C4-2B (cell line): Measurements from ENCODE around the gene TWIST2.
A peak's percentile ranks its signal among the peaks of the same experiment; 100 is the strongest.

ENCODE experiments used
- H3K27ac ChIP-seq: fragments of 450-650 bp; 2 replicates; pipeline ENCODE4 v1.5.1; 2017
- ZFX ChIP-seq: fragments of 450-650 bp; IDR thresholded peaks from 2 replicates; pipeline ENCODE4 v1.6.1; 2017
- TF ChIP-seq, protein P1 (sequence below): fragments of 450-650 bp; conservative IDR thresholded peaks from 2 replicates; pipeline ENCODE4 v1.5.1; 2017; ENCODE audit warnings: mild to moderate bottlenecking

Gene TWIST2

DNA sequence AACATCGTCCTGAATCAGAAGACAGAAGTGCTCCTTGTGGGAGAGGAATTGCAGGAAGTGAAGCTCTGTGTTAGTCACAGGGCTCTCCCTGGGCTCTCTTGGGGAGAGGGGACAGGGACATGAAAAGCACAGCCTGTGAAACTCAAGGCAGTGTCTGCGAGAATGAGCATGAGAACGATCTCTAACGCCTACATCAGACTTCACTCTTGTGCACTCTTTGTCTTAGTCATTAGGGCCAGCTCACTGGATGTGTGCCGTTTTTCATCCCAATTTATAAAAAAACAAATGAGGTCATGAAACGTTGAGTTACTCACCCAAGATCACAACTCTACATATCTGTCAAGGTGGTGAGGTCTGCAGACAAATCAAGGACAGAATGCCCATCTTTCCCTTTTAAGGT lies 27.0 kb upstream of the TWIST2 start:
- H3K27ac ChIP-seq: no peak overlapping the region
- TF ChIP-seq ZFX: no peak
- TF ChIP-seq, protein P1, sequence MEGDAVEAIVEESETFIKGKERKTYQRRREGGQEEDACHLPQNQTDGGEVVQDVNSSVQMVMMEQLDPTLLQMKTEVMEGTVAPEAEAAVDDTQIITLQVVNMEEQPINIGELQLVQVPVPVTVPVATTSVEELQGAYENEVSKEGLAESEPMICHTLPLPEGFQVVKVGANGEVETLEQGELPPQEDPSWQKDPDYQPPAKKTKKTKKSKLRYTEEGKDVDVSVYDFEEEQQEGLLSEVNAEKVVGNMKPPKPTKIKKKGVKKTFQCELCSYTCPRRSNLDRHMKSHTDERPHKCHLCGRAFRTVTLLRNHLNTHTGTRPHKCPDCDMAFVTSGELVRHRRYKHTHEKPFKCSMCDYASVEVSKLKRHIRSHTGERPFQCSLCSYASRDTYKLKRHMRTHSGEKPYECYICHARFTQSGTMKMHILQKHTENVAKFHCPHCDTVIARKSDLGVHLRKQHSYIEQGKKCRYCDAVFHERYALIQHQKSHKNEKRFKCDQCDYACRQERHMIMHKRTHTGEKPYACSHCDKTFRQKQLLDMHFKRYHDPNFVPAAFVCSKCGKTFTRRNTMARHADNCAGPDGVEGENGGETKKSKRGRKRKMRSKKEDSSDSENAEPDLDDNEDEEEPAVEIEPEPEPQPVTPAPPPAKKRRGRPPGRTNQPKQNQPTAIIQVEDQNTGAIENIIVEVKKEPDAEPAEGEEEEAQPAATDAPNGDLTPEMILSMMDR: no peak

DNA sequence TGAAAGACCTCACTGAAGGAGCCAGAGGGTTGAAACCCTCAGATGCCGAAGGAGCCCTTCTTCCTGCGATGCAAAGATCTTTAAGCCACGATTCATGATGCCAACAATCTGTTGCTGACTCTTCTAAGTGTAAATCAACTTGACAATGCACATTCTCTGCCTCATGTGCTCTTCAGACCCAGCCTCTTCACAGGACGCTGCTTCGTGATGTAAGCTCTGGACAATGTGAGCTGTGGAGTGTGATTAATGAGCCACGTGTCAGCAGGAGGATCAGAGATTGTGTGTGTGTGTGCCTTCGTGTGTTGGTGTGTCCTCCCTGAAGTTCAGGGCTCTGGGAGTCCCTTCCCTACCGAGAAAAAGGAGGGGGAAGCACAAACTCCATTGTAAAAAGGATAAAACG lies 26.5 kb upstream of the TWIST2 start:
- no peak overlapping the region for H3K27ac ChIP-seq
- TF ChIP-seq, protein P1: no peak
- TF ChIP-seq ZFX: no peak

DNA sequence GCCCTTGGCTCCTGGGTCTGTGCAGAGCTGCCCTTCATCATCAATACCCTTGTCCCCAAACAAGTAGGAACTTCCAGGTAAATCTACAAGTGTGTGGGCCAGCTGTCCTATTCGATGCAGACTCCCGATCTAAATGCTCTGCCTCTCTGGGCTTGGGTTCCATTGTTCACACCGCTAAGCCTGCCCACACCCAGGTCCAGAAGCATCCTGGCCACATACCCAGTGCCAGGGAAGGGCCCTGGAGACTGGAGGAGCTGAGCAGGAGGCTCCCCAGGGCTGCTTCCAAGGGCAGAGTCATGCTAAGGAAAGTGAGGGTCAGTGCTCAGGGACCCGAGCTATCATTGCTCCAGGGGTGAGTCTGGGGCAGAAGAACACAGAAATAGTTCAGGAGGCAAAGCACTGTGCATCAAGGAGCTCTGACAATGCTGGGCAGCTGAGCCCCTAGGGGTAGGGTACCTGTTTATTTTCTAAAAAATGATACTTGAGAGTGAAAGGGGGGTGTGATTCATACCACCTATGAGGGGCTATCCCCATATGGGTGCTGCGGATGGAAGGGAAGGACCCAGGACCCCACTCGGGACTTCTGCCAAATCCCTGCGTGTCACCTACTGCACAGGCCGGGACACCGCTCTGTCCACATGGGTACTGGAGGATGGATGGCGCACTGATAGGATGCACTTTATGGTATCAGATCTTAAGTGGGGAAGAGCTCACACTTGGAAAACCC lies 25.8 kb upstream of the TWIST2 start:
- no peak overlapping the region for H3K27ac ChIP-seq
- TF ChIP-seq, protein P1: no peak
- TF ChIP-seq ZFX: no peak

DNA sequence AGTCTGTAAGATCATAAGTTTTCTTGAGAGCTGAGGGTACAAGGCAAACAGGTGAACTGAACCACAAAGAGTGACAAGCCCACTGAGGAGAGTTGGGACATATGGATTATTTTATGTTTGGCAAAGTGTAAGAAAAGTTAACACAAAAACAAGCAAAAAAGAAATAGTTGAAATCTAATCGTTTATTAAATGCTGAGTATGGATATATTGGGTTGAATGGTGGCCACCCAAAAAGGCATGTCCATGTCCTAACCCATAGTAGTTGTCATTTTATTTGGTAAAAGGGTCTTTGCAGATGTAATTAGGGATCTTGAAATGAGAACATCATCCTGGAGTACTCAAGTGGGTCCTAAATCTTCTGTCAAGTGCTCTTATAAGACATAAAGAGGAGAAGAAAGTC lies 24.9 kb upstream of the TWIST2 start:
- TF ChIP-seq ZFX: no peak
- TF ChIP-seq, protein P1: no peak

DNA sequence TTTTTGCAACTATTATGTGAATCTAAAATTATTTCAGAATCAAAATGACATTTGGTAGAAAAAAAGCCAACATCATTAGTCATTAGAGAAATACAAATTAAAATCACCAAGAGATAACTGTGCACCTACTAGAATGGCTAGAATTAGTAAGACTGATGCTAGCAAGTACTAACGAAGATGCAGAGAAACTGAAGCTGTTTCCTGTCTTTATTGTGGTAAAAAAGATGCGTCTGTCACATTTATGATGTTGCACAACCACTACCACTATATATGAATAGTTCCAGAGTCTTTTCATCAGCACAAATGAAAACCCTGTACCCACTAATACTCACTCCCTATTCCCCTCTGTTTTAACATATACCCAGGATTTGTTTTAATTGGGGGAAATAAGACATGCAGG lies 16.7 kb upstream of the TWIST2 start:
- H3K27ac ChIP-seq: no peak overlapping the region
- TF ChIP-seq, protein P1: no peak
- TF ChIP-seq ZFX: no peak

More for the DNA sequence above, 24.9 kb upstream of the TWIST2 start:
- H3K27ac ChIP-seq: no peak overlapping the region

DNA sequence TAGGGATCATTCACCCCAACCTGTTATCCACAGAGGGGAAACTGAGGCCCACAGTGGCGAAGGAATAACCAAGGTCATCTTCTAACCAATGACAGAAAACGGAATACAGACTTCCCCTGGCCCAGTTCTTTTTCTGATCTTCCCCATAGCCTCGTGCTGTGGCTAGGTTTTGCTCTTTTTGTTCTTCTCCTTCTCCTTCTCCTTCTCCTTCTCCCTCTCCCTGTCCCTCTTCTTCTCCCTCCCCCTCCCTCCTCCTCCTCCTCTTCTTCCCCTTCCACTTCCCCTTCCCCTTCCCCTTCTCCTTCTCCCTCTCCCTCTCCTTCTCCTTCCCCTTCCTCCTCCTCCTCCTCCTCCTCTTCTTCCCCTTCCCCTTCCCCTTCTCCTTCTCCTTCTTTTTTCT lies 12.9 kb upstream of the TWIST2 start:
- H3K27ac ChIP-seq: no peak overlapping the region
- TF ChIP-seq ZFX: no peak
- TF ChIP-seq, protein P1: no peak

DNA sequence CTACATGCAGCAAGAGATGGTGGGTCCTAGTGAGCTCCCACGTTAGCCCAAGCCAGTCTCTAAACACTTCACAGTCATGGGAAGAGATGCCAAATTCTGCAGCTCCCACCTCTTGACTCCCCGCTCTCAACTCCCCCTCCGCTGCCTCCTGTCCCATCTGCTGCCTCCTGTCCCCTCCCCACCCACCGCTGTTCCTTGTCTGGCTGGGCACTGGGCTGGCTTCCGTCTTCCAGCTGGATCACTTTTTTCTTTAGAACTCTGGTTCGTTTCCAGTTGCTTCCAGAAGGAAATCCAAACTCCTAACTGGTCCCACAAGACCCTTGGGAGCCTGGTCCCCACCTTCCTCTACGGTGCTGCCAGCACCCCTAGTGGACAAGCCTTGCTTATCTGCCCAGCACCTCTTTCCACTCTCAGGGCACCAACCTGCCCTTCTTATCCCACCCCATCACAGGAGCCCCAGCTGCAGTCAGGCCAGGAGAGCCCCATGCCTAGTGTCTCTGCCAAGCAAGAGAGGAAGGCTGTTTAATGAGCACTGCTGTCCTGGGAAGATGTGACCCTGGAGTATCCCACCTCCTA lies 12.1 kb upstream of the TWIST2 start:
- TF ChIP-seq ZFX: no peak
- TF ChIP-seq, protein P1: 0 out of 2 replicates have a peak, but pooled peaks have one; percentile 14
- H3K27ac ChIP-seq: no peak overlapping the region
